ENCODE results near the gene CSTF2.

The CSTF2 gene

GRCh38 chrX:100831219-100831946 lies 11.2 kb downstream of the CSTF2 start:
- TF ChIP-seq HDGF (IDR thresholded peaks at IDR 0.05; ENCODE audit: borderline replicate concordance) (no peak), SP1 (IDR thresholded peaks at IDR 0.05) (no peak), ARNT (IDR thresholded peaks at IDR 0.05) (no peak), FOXA1 (IDR thresholded peaks at IDR 0.05) (no peak), PKNOX1 (IDR thresholded peaks at IDR 0.05) (no peak), ELF4 (IDR thresholded peaks at IDR 0.05) (no peak), FOXK2 (IDR thresholded peaks at IDR 0.05) (no peak), CTBP1 (IDR thresholded peaks at IDR 0.05; ENCODE audit: borderline replicate concordance) (no peak), TARDBP (IDR thresholded peaks at IDR 0.05) (no peak), BHLHE40 (IDR thresholded peaks at IDR 0.05; ENCODE audit: borderline replicate concordance) (no peak), FOXM1 (IDR thresholded peaks at IDR 0.05; ENCODE audit: borderline replicate concordance) (no peak), ZNF384 (IDR thresholded peaks at IDR 0.05) (no peak), NFRKB (IDR thresholded peaks at IDR 0.05) (no peak), LEF1 (IDR thresholded peaks at IDR 0.05; ENCODE audit: borderline replicate concordance) (no peak), L3MBTL2 (conservative IDR thresholded peaks at IDR 0.05) (no peak), SUZ12 (IDR thresholded peaks at IDR 0.05) (no peak)
- ChIA-PET CTCF (no interaction called here), POLR2A (interaction anchor here (1.3 kb wide), 1 partner anchor 11 kb away, joined by 4 read pairs; the partner anchor contains the start of gene CSTF2)
- no peak for DNase-seq (ENCODE audit: extremely low spot score)

- no peak for DNase-seq (ENCODE audit: extremely low spot score)
- POLR2A ChIA-PET: interaction anchor here (0.8 kb wide), 1 partner anchor 13 kb away, joined by 3 read pairs; no protein-coding TSS in a partner anchor
- TF ChIP-seq FOXM1 (IDR thresholded peaks at IDR 0.05; ENCODE audit: borderline replicate concordance) (no peak), NFRKB (IDR thresholded peaks at IDR 0.05) (no peak), CTBP1 (IDR thresholded peaks at IDR 0.05; ENCODE audit: borderline replicate concordance) (no peak), BHLHE40 (IDR thresholded peaks at IDR 0.05; ENCODE audit: borderline replicate concordance) (no peak), SUZ12 (IDR thresholded peaks at IDR 0.05) (no peak), ARNT (IDR thresholded peaks at IDR 0.05) (no peak), LEF1 (IDR thresholded peaks at IDR 0.05; ENCODE audit: borderline replicate concordance) (no peak), PKNOX1 (IDR thresholded peaks at IDR 0.05) (no peak), L3MBTL2 (conservative IDR thresholded peaks at IDR 0.05) (no peak), ZNF384 (IDR thresholded peaks at IDR 0.05) (no peak), HDGF (IDR thresholded peaks at IDR 0.05; ENCODE audit: borderline replicate concordance) (no peak), ELF4 (IDR thresholded peaks at IDR 0.05) (no peak), TARDBP (IDR thresholded peaks at IDR 0.05) (no peak), FOXA1 (IDR thresholded peaks at IDR 0.05) (no peak), FOXK2 (IDR thresholded peaks at IDR 0.05) (no peak), SP1 (IDR thresholded peaks at IDR 0.05) (no peak)
- CTCF ChIA-PET: interaction anchor here (1.0 kb wide), 1 partner anchor 179 kb away, joined by 3 read pairs; no protein-coding TSS in a partner anchor
Measured at GRCh38 chrX:100850317-100850716, 30.1 kb downstream of the CSTF2 start.

- no peak for DNase-seq (ENCODE audit: extremely low spot score)
- no peak for TF ChIP-seq FOXM1 (IDR thresholded peaks at IDR 0.05; ENCODE audit: borderline replicate concordance)
- TF ChIP-seq ARNT (IDR thresholded peaks at IDR 0.05): no peak
- no peak for TF ChIP-seq PKNOX1 (IDR thresholded peaks at IDR 0.05)
- no peak for TF ChIP-seq ELF4 (IDR thresholded peaks at IDR 0.05)
- no peak for TF ChIP-seq FOXA1 (IDR thresholded peaks at IDR 0.05)
- no peak for TF ChIP-seq SUZ12 (IDR thresholded peaks at IDR 0.05)
- no peak for TF ChIP-seq L3MBTL2 (conservative IDR thresholded peaks at IDR 0.05)
- TF ChIP-seq CTBP1 (IDR thresholded peaks at IDR 0.05; ENCODE audit: borderline replicate concordance): no peak
- TF ChIP-seq HDGF (IDR thresholded peaks at IDR 0.05; ENCODE audit: borderline replicate concordance): no peak
- TF ChIP-seq LEF1 (IDR thresholded peaks at IDR 0.05; ENCODE audit: borderline replicate concordance): no peak
- no peak for TF ChIP-seq FOXK2 (IDR thresholded peaks at IDR 0.05)
- TF ChIP-seq NFRKB (IDR thresholded peaks at IDR 0.05): no peak
- no peak for TF ChIP-seq SP1 (IDR thresholded peaks at IDR 0.05)
- TF ChIP-seq ZNF384 (IDR thresholded peaks at IDR 0.05): no peak
- TF ChIP-seq BHLHE40 (IDR thresholded peaks at IDR 0.05; ENCODE audit: borderline replicate concordance): no peak
- TF ChIP-seq TARDBP (IDR thresholded peaks at IDR 0.05): no peak
- POLR2A ChIA-PET: no interaction called here
- CTCF ChIA-PET: interaction anchor here (0.9 kb wide), 1 partner anchor 10 kb away, joined by 3 read pairs; no protein-coding TSS in a partner anchor
Measured at GRCh38 chrX:100852810-100853209, 32.6 kb downstream of the CSTF2 start.

GRCh38 chrX:100863326-100863864 lies 43.2 kb downstream of the CSTF2 start:
- POLR2A ChIA-PET: interaction anchor here (1.2 kb wide), 2 partner anchors 13 to 43 kb away, joined by 3 to 4 read pairs; partner anchors contain the start of gene CSTF2
- CTCF ChIA-PET: no interaction called here
- DNase-seq (ENCODE audit: extremely low spot score): no peak
- no peak for TF ChIP-seq NFRKB (IDR thresholded peaks at IDR 0.05)
- TF ChIP-seq L3MBTL2 (conservative IDR thresholded peaks at IDR 0.05): no peak
- no peak for TF ChIP-seq FOXK2 (IDR thresholded peaks at IDR 0.05)
- TF ChIP-seq ZNF384 (IDR thresholded peaks at IDR 0.05): no peak
- no peak for TF ChIP-seq ARNT (IDR thresholded peaks at IDR 0.05)
- TF ChIP-seq FOXM1 (IDR thresholded peaks at IDR 0.05; ENCODE audit: borderline replicate concordance): no peak
- no peak for TF ChIP-seq FOXA1 (IDR thresholded peaks at IDR 0.05)
- TF ChIP-seq LEF1 (IDR thresholded peaks at IDR 0.05; ENCODE audit: borderline replicate concordance): no peak
- no peak for TF ChIP-seq CTBP1 (IDR thresholded peaks at IDR 0.05; ENCODE audit: borderline replicate concordance)
- TF ChIP-seq ELF4 (IDR thresholded peaks at IDR 0.05): no peak
- no peak for TF ChIP-seq SUZ12 (IDR thresholded peaks at IDR 0.05)
- no peak for TF ChIP-seq TARDBP (IDR thresholded peaks at IDR 0.05)
- TF ChIP-seq SP1 (IDR thresholded peaks at IDR 0.05): no peak
- TF ChIP-seq HDGF (IDR thresholded peaks at IDR 0.05; ENCODE audit: borderline replicate concordance): no peak
- TF ChIP-seq PKNOX1 (IDR thresholded peaks at IDR 0.05): no peak

All from HEK293T (cell line).